Occipital lobe (tissue), 2 donors: Measurements from ENCODE around the gene ITPKC. TPM values are rescaled to one million over a fixed set of nuclear protein-coding genes. Genes with fewer than 3 reads are reported as not detected.
"Not testable (repeated sequence)": the region's sequence is repeated elsewhere in the genome, so short reads cannot be mapped to it uniquely, and the experiment has no call there.

Source experiments
- DNase-seq: peaks from one replicate; lab custom pipeline; 2025; lab: John Stamatoyannopoulos, UW
- total RNA-seq: library from RNA; depleted of rRNA; stranded (reverse); fragments of >200 nt; gene quantifications from one replicate; pipeline ENCODE4 v1.2.3, GENCODE V29; 2014

ITPKC gene
- total RNA-seq, 1 donor from 2014 or later = 10.0 TPM

GRCh38 chr19:40714441-40715299 is 2.2 kb upstream of the ITPKC start:
- peak; percentile 93 for DNase-seq

DNA sequence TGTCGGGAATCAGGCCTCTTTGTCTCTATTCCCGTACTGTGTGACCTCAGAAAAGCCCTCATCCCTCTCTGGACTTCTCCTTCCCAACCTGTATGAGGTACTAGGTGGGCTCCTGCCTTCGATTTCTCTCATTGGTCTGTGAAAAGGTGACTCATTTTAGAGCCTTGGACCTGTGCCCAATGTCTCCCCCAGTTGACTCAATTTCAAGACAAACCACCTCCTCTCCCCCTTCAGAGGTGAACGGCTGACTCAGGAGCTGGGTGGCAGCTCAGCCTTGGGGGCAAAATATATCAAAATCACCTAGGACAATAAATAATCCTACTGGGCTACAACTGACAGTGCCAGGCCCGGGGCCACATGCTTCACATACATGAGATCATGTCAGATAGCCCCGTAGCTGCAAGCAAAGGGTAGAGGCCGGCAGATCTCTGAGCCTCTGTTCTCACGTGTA is 856 bp upstream of the ITPKC start:
- DNase-seq = no peak

- no peak for DNase-seq
These were observed 490 bp downstream of the ITPKC start for GRCh38 chr19:40717325-40717879.

DNA sequence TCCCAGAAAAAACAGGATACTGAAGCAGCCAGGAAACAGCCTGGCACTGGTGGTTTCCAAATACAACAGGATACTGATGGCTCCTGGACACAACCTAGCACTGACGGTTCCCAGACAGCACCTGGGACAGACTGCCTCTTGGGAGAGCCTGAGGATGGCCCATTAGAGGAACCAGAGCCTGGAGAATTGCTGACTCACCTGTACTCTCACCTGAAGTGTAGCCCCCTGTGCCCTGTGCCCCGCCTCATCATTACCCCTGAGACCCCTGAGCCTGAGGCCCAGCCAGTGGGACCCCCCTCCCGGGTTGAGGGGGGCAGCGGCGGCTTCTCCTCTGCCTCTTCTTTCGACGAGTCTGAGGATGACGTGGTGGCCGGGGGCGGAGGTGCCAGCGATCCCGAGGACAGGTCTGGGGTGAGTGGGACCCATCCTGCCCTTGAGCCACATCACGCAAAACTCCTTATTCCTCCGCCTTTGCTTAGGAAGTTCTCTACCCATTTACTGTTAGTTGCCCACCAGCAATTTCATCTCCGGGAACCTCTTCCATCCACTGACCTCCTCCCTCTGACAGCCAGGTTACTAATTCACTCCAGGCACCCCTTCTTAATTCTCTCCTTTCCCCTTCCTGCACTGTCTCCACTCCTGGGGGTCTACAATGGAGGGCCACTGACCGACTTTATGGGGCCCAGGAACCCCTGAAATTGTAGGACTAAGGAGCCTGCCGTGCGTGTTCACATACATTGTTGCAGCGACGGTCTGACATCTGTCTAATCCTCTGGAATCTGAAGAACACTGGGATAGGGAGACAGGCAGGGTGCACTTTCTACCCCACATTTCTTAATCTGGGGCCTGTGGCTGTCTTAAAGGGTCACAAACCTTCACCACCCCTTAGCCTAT is 1.2 kb downstream of the ITPKC start:
- DNase-seq = no peak

GRCh38 chr19:40718774-40719391 is 2.0 kb downstream of the ITPKC start:
- DNase-seq = no peak

DNA sequence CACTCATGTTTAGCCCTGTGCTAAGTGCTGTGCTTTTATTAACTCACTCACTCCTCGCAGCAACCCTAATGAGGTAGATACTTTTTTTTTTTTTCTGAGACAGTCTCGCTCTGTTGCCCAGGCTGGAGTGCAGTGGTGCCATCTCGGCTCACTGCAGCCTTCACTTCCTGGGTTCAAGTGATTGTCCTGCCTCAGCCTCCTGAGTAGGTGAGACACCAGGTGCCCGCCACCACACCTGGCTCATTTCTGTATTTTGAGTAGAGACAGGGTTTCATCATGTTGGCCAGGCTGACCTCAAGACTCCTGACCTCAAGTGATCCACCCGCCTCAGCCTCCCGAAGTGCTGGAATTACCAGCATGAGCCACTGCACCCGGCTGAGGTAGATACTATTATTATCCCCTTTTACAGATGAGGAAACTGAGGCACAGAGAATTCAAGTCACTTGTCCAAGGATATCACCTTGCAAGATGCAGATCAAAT is 2.5 kb downstream of the ITPKC start:
- no peak for DNase-seq

GRCh38 chr19:40721140-40721486 is 4.2 kb downstream of the ITPKC start:
- no peak for DNase-seq

GRCh38 chr19:40721936-40722661 is 5.2 kb downstream of the ITPKC start:
- no peak for DNase-seq

- DNase-seq = no peak
These were observed 6.8 kb downstream of the ITPKC start for GRCh38 chr19:40723661-40724254.

DNA sequence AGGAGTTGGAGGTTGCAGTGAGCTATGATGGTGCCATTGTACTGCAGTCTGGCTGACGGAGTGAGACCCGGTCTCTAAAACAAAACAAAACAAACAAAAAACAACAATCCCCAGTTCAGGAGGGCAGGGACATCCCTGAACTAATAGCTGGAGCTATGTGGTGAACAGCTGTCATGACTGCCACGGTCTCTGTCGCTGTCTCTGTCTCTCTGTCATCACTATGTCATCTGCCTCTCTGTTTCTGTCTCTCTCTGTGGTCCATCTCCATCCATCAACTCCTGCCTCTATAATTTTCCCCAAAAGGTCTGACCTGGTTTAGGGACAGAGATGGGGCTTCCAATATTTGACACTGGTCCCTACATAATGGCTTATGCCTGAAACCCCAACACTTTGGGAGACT is 7.4 kb downstream of the ITPKC start:
- no peak for DNase-seq

GRCh38 chr19:40724855-40725254 is 7.9 kb downstream of the ITPKC start:
- no peak for DNase-seq

DNA sequence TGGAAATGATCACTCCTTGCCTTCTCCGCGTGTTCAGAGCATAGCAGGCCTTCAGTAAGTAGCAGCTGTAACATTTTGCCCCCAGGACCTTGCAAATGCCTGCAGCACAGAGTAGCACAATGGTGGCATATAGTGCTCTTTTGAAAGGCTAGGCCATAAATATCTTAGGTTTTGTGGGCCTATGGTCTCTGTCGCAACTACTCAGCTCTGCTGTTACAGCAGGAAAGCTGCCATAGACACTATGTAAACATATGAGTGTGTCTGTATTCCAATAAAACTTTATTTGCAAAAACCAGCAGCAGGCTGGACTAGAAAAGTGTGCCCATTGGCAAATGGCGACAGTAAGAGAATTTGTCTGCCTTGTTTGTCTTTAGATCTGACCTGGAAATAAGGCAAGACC is 9.4 kb downstream of the ITPKC start:
- no peak for DNase-seq

- DNase-seq = not testable (repeated sequence)
These were observed 13.2 kb downstream of the ITPKC start for GRCh38 chr19:40730065-40730464.

DNA sequence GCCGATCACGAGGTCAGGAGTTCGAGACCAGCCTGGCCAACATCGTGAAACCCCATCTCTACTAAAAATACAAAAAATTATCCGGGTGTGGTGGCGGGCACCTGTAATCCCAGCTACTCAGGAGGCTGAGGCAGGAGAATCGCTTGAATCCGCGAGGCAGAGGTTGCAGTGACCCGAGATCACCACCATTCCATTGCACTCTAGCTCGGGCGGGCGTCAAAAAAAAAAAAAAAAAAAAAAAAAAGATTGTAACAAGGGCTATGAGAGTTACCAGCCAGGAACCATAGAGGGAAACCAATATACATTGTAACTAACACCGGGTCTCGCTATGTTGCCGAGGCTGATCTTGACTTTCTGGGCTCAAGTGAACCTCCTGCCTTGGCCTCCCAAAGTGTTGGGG is 15.4 kb downstream of the ITPKC start:
- not testable (repeated sequence) for DNase-seq

DNA sequence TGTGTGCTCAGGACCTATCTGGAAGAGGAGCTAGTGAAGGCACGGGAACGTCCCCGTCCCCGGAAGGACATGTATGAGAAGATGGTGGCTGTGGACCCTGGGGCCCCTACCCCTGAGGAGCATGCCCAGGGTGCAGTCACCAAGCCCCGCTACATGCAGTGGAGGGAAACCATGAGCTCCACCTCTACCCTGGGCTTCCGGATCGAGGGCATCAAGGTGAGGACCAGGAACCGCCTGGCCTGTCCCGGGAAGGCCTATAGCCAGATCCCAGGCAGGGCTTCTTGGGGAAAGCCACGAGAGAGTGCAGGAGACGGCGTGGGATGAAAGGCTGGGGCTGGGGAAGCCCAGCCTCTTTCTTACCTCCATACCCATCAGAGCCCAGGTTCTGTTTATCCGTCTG is 16.2 kb downstream of the ITPKC start:
- DNase-seq = no peak

GRCh38 chr19:40735013-40735771 is 18.3 kb downstream of the ITPKC start:
- no peak for DNase-seq

GRCh38 chr19:40736661-40737060 is 19.7 kb downstream of the ITPKC start:
- DNase-seq = no peak

DNA sequence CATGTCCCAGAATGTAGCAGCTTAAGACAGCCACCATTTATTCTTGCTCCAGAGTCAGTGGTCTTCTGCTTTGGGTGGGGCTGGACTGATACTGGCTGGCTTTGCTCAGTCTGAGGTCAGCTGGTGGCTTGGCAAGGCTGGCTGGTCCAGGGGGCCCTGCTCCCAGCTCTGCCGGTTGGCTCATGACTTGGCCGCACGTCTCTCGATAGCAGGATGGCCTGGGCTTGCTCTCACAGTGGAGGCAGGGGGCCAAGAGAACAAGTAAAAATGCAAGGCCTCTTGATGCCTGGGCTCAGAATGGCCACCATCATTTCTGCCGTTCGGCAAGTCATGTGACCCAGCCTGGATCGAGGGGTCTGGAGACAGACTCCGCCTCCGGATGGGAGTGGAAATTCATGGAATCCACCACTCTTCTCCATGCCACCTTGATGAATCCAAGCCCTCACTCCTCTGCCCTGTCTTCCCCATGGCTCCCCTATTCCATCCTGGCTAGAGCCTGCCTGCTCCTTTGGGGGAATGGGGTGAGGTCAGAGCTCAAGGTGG is 20.3 kb downstream of the ITPKC start:
- DNase-seq = no peak
